NCI-H460 (cell line): ENCODE measurements around the gene DLG1. TPM values are rescaled to one million over a fixed set of nuclear protein-coding genes. Genes with fewer than 3 reads are reported as not detected.

Source experiments
- DNase-seq: peaks from one replicate; pipeline ENCODE4 v3.0.0-alpha.2; 2016; ENCODE audit warnings: low read depth; ENCODE audit errors: extremely low read depth
- small RNA-seq, 2 experiments: library from RNA; depleted of rRNA; stranded (forward); fragments of <200 nt; gene quantifications; one replicate each; pipeline ENCODE3, GENCODE V24; 2014
- total RNA-seq: library from RNA; depleted of rRNA; stranded (reverse); fragments of >200 nt; shearing (Covaris generic); gene quantifications from 2 replicates; pipeline ENCODE4 v1.2.3, GENCODE V29; 2014

DLG1 gene
- total RNA-seq, 1 experiment from 2014 or later = 45.1 TPM

- no peak for DNase-seq
Measured at GRCh38 chr3:197006860-197007259, 291.6 kb downstream of the DLG1 start.

GRCh38 chr3:197006446-197006845 is 292.0 kb downstream of the DLG1 start:
- DNase-seq = no peak

DNA sequence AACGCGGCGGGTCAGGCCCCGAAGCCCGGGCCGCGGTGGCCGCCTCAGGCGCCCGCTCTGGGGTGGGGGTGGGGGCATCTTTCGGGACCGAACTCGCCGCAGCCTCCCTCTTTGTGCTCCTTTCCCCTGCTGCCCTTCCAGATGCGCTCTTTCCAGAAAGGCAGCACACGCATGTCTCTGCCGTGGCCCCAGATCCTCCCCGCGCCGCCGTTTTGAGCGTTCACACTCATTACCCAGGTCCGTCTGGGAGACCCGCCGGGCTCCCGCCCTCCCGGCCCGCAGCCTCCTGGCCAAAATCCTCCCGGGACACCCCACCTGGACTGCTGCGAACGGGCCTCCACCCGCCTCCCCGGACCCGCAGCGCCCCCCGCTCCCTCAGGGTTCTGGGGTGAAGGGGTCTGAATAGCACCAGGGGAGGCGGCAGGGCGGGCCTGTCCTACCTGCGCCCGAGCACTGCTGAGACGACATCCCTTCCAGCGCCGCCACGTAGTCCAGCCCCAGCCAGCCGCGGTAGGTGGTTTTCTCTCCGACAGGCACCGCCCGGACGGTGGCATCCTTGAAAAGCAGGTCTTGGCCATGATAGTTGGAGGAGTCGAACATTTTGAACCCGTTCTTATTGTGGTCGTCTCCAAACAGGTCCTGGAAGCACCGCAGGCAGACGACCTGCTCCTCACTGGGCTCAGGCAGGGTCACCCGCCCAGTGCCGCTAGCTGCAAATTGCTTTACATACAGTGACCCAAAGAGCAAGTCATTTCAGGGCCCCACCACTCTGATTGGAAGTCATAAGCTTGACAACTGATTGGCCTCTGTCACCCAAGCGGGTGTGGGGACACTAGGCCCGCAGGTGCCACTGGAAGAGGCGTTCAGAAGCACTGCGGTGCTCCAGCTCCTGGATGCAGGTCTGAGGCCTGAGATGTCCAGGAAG is 294.7 kb downstream of the DLG1 start:
- no peak for DNase-seq

DNA sequence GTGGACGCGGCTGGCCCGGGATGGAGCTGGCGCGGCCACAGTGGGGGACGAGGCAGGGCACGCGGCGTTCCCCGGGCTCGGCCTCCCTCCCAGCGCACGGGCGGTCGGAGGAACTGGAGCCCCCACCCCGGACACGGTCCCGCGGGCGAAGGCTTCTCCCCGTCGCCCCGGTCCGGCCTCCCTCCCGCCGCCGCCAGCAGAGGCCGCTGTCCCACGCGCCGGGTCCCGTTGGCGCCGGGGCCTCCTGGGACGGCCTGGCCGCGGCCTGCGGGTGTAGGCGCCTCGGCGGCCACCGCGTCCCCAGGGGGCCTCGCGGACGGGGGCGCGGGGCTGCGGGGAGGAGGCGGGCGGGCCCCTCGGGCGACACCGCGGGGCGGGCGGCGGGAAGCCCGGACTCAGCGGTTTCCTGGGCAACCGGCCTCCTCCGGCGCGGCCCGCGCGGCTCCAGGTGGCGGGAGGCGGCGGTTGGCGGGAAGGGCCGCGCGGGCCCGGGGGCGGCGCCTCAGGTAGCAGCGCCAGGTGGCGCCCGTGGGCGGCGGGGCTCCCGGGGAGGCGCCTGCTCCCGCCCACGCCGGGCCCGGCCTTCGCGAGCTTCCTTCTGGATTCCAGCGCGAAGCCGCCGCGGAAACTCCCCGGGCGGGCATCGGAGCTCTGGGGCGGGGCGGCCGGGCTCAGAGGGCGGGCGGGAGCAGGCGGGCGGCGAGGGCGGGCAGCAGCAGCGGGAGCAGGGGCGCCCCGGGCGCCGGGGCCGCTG is 295.5 kb downstream of the DLG1 start:
- DNase-seq = peak; percentile 37

DNA sequence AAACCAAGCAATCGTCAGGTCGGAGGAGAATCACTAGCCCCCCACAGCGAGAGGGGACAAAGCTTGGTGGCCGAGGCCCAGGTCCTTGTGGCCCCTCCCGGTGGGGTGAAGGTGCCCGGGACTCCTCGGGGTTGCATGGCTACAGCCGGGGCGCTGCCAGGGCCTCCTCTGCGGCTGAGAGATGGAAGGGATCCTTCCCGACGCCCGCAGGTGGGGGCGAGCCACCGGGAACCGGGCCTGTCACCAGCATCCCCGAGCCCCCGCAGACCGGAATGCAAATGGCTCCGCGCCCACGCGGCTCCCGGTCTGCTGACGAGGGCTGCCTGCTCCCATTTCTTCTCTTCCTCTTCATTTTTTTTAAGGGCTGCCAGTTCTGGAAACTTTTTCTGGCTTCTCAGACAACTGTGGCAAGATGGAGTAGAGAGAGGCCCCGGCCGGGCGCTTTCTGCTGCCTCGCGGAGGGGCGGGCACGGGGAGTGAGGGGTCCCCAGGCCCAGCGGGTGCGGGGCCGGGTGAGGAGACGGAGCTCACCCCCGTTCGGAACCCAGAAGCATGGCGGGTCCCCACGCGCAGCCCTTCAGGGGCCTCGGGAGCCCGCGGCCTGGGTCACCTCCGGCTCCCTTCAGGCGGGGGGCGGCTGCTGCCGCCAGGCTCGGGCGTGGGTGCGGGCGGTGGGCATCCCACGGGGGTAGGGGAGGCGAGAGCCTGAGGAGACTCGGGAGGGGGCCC is 296.3 kb downstream of the DLG1 start:
- no peak for DNase-seq

GRCh38 chr3:197001106-197001971 is 297.1 kb downstream of the DLG1 start:
- no peak for DNase-seq

GRCh38 chr3:197000211-197000610 is 298.2 kb downstream of the DLG1 start:
- no peak for DNase-seq

GRCh38 chr3:196998966-196999760 is 299.2 kb downstream of the DLG1 start:
- DNase-seq = no peak

GRCh38 chr3:196997311-196997710 is 301.1 kb downstream of the DLG1 start:
- DNase-seq = no peak

GRCh38 chr3:196996454-196997265 is 301.8 kb downstream of the DLG1 start:
- no peak for DNase-seq

DNA sequence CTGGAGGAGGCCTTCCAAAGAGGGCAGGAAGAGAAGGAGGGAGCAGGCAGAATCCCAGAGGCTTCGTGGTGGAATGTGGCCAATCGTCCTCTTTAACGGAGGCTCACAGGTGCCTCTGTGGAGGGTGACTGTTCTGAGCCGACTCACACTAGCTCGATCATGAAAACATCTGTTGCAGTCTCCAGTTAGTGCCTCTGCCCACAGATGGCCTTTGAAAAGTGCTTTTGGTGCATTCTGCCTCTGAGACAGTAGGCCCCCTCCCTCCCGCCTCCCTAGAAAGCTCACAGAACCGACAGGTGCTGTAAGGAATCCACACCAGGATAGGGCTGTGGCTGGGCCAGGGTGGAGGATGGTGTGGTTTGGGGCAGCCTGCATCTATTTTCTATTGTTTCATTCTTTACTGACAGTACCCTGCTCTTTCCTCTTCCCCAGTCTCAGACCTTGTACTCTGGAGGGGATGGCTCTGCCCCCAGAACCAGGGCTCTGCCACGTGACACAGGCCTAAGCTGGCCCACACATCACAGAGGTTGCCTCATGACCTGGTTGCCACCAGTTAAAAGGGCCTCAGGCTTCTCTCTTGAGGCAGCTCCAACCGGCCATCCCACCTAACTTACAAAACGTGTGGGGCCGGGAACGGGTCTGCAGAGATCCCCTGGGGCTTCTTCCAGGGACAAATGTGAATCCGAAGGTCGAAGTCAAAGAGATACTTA is 302.6 kb downstream of the DLG1 start:
- DNase-seq = no peak

- DNase-seq = no peak
Measured at GRCh38 chr3:196995027-196995426, 303.4 kb downstream of the DLG1 start.

- no peak for DNase-seq
Measured at GRCh38 chr3:196994056-196994455, 304.4 kb downstream of the DLG1 start.

Small RNA genes lying within 50 kb of the gene (small RNA-seq; reads per million reads assigned to genes)
- 0 to 0.12 reads per million in 2 experiments for gene MIR4797
